Activated T-cell treated with anti-CD3 and anti-CD28 coated beads, Interleukin-2, amount 50 U/mL, for 1 hour (primary cell): ENCODE measurements around the gene FBF1.
"Not testable (repeated sequence)": the region's sequence is repeated elsewhere in the genome, so short reads cannot be mapped to it uniquely, and the experiment has no call there.

ENCODE experiments used
- DNase-seq: peaks from one replicate; pipeline ENCODE4 v3.0.0-alpha.2; 2020

FBF1 gene

DNA sequence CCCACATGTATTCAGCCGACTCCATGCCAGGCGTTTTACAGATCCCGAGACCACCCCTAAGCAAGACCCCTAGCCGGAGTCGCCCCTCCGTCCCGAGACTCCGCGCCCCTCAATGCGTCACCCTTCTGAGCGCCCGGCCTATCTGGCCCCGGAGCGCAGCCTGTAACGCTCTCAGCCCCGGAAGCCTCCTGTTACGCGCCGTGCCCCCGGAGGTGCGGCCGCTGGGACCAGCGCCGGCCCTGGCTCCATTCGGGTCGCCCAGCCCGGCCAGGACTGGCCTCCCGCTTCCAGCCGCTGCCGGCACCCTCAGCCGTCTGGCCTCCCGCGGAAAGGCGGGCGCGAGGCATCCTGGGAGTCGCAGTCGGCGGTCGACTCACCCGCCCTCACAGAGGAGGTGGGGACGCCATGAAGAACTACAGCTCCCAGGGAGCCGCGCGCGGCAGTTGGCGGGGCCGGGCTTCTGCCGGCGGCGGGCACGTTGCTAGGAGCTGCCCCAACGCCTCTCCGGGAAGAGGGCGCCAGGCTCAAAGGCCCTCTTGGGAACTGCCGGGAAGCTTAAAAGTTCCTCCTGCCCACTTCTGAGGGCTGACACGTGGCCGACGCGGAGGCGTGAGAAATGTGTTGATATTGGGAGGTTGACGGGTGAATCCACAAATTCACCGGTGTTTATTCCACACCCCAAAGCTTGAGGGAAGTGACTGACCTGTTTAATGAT lies at the start of gene FBF1:
Gene FBF1 (minus strand): TSS at position 316 of the 715 bp plus-strand sequence. CDS start 2,893 bp downstream, outside the sequence.
- peak; percentile 87 for DNase-seq

GRCh38 chr17:75987041-75987440 lies 46.2 kb upstream of the FBF1 start:
- DNase-seq, result no peak

DNA sequence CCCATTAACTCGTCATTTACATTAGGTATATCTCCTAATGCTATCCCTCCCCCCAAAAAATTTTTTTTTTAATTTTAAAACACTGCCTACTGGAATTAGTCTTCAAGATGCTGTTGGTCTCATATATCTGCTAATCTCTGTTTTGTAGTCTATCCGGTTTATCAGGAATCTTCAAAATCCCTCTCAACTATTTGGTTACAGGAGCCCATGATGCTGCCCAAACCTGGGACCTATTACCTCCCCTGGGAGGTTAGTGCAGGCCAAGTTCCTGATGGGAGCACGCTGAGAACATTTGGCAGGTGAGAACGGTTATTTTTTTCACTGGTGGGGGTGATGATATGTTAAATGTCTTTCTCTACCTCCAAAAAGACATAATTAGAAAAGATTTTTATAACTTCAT lies 45.1 kb upstream of the FBF1 start:
- DNase-seq, result no peak

GRCh38 chr17:75983501-75984181 lies 42.8 kb upstream of the FBF1 start:
- DNase-seq, result no peak

GRCh38 chr17:75981019-75981615 lies 40.3 kb upstream of the FBF1 start:
- DNase-seq, result no peak

DNA sequence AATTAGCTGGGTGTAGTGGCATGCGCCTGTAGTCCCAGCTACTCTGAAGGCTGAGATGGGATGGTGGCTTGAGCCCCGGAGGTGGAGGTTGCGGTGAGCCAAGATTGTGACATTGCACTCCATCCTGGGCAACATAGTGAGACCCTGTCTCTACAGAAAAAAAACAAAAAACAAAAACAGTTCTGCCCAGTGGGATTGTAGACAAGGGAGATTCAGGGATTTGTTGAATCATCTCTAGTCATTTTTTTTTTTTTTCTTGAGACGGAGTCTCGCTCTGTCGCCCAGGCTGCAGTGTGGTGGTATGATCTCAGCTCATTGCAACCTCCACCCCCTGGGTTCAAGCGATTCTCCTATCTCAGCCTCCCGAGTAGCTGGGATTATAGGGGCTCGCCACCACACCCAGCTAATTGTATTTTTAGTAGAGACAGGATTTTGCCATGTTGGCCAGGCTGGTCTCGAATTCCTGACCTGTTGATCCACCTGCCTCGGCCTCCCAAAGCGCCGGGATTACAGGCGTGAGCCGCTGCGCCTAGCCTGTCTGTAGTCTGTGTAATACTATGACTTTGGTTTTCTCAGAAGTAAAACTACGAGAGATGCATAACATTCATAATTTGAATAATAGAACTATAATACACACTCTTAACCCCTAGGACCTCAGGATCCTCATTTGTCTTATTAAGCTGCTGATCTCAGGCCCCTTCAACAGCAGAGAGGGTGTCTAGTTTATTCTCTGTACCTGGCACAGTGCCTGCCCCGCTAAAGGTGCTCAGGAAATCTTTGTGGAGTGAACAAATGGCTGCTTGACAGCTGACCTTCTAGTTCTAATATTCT lies 39.6 kb upstream of the FBF1 start:
- no peak for DNase-seq

DNA sequence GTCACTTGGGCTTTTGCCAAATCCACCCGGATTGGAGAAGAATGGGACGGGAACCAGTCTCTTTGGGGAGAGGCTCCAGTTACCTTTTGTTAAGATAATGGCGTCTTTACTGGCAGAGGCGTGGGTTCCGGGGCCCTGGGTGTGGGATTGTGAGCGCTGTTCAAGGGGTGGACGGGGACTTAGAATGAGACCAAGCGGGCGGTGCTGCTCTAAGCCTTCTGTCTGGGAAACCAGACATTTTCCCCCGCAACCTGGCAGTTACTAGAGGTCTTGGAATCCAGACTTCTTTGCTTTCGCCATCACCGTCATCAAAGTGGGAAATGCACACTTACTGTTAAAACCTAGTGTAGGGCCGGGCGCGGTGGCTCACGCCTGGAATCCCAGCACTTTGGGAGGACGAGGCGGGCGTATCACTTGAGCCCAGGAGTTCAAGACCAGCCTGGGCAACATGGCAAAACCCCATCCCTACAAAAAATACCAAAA lies 38.9 kb upstream of the FBF1 start:
- DNase-seq, result no peak

DNA sequence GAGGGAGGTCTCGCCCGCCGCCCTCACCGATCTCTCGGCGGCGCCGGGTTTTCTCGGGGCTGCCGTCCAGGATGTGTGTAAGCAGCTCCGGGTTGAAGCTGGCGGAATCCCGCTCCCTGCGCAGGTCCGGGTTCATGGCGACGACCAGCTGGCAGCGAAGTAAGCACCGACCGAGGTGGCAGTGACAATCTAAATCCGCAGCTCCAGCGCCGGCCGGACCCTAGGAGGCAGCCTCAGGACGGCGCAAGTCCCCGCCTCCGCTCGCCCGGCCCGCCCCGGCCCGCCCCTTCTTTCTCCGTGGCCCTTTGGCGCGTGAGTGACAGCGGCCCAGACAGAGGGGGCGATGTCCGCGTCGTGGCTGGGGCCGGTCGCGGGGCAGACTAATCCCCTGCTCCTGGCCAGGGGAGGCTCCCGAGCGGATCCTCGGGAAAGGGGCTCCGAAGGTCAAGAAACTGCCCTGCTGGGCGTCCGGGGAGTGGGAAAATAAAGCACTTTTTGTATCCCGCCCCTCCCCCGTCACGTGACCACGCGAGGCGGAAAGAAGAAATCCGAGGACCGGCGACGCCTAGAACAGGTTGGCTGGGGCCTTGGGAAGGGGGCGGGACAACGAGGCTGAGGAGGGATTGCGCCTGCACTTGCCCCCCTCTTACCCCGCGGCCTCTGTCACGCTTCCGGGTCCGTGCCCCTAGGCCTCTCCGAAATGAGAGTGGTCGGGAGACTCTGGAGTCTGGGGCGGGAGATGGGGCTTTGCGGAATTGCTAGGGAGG lies 38.3 kb upstream of the FBF1 start, which contains the start of the genes ACOX1 and TEN1:
Gene ACOX1 (minus strand): TSS at position 229 of the 767 bp plus-strand sequence. CDS start 93 bp downstream, at position 136.
Gene TEN1 (plus strand): TSS at position 303 of the 767 bp plus-strand sequence. CDS start 6,953 bp downstream, outside the sequence.
- DNase-seq, result peak; percentile 94

DNA sequence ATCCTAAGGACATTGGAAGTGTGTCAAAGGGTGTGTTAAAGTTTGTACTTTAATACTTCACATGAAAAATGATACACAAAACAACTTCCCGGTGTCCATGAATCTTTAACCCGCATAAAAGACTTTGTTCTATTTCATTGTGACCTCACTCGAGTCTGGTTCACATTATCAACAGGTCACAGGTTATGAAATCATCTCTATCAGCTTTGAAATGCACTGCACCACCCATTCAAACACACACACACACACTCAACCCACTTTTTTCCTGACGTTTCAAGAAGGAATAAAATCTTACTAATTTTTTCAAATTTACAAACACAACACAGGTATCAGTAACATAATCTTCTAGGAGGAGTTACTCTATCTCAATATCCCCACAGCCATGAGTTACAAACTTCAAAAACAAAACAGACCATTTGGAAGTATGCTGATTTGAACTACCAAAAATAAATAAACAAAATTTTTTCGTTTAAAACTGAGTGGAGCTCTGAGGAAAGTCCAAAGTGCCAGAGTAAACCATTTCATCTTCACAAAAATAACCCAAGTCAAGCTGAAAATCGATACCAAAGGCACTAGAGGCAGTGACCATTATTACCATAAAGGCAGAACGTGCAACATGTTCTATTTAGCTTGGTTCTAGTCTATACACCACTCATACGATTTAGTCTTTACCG lies 35.5 kb upstream of the FBF1 start:
- DNase-seq, result no peak

GRCh38 chr17:75975757-75976174 lies 34.9 kb upstream of the FBF1 start:
- no peak for DNase-seq

- DNase-seq, result not testable (repeated sequence)
These were observed 34.3 kb upstream of the FBF1 start for GRCh38 chr17:75975187-75975586.

DNA sequence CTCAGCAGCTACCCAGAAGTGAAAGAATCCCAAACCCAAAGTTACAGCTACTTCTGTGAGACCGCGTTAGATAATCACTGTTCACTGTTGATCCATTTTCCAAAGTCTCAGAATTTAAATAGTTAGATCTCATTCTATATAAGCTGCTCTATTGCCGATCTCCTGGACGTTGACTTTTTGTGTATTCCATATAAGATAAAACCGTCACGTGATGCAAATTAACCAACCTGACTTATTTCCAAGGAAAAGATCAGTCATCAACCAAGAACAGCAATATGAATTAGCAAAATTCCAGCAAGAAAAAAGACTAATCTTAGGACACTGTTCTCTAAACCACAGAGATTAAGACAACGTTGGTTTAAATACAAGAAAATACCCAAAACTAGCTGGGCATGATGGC lies 29.8 kb upstream of the FBF1 start:
- DNase-seq, result no peak

- no peak for DNase-seq
These were observed 29.2 kb upstream of the FBF1 start for GRCh38 chr17:75970011-75970523.

DNA sequence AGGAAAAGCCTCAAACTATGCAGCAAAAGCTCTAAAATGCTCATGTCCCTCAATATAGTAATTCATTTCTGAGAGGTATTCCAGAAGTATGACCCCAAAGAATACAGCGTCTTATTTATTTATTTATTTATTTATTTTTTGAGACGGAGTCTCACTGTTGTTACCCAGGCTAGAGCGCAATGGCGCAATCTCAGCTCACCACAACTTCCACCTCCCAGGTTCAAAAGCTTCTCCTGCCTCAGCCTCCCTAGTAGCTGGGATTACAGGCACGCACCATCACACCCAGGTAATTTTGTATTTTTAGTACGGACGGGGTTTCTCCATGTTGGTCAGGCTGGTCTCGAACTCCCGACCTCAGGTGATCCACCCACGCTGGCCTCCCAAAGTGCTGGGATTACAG lies 28.2 kb upstream of the FBF1 start:
- DNase-seq, result not testable (repeated sequence)

DNA sequence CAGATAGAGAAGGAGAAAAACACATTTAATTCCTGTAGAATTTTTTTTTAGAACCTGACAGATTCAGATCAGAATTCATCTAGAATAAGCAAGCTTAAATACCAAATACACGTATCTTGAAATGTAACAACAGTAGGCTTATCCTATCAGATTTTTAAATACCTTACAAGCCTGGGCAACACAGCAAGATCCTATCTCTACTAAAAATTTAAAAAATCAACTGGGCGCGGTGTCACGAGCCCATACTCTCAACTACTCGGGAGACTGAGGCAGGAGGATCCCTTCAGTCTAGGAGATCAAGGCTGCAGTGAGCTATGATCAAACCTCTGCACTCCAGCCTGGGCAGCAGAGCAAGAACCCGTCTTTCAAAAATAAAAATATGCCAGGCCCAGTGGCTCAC lies 24.6 kb upstream of the FBF1 start:
- DNase-seq, result no peak

DNA sequence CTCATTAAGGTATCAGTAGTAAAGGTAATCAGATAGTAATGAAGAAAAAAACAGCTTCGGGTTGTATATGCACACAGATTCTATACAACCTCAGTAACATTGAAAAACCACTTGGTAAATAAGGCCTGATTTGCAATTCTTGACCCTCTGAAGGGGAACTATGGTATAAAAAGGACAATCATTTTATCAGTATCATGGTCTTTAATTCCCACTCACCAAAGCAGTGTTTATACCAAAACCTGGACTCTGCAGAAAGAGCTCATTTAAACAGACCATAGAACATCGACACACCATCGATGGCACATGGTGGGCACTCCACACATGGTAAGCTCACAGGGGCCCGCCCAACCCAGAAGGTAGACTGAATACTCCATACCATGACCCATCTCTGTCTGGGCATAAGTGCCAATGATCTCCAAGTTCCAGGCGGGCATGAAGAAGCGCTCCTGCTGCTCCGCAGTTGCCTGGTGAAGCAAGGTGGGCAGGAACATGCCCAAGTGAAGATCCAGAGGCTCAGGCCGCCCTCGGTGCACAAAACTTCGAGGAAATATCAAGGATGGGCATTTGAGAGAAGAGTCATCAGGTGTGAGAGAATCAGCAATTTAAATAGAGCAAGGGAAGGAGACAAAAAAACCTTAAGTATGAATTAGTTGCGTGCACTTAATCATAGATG lies 19.1 kb upstream of the FBF1 start:
- no peak for DNase-seq

DNA sequence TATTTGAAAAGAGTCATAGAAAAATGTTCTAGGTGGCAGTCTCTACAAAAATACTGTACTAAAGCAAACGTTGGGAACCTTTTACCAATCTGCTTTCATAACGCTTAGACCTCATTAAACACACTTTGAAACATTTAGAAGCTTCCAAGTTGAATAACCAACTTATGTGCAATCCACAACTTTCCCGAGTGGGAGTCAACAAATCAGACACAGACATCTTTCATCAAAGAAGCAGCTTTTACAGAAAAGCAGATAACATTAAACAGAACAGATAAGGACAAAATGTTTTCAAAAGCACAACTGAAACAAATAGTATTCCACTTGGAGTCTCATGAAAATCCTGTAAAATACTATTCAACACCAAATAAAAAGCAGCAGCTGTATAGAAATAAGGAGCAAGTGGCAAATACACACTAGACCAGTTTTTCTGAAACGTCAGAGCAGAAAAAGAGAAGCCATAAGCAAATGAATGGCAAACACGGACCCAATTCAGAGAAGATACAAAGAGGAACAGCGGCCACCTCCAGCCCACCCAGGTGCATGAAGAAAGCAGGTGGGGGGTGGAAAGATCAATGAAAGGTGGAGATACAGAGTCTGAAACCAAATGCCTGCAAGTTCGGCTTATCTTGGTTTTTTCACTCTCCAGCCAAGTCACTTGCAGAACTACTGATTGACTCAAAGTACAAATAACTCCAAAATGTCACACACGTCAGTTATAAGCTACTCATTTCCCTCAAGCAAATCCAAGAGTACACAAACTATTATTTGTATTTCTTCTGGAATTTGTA lies 18.4 kb upstream of the FBF1 start:
- no peak for DNase-seq

DNA sequence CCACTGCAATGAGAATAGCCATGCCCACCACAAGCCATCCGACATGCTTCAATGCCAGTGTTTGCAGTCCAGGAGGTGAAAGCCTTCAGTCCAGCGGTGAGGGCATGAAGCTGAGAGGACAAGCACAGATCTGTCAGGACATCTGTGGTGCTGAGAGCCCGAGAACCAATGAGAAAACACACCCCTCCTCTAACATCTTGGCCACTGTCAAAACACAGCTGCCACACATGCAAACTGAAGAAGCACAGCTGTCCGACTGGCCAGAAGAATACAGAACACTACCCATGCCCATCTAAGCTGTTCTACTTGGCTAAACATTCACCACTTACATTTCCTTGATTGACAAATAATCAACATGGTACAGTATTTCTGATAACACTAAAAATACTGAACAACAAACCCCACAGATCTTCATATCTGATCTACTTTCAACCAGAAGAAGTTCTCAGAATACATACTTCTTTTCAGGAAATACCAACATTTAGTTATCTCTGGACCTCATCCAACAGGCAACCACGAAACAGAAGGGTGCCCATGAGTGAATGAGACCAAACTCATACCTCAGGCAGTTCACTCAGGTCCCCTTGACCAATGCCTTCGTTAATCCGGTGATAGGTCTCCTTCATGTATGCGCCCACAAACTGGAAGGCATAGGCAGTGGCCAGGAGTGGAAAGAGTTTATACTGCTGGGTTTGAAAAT lies 10.2 kb upstream of the FBF1 start:
- no peak for DNase-seq

DNA sequence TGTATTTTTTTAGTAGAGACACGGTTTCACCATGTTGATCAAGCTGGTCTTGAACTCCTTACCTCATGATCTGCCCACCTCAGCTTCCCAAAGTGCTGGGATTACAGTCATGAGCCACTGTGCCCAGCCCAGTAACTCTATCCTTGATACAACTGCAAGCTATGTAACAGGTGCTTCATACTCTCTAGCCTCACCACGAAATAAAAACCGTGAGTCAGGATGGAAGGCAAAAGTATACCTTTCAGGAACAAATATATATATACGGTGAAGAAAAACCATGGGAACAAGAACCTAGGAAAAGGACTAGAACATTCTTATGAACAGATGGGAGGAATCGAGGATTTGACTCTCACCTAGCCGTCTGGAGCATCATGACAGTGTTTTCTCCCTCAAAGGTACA lies 9.6 kb upstream of the FBF1 start:
- DNase-seq, result no peak
